HG03354 (cell line): ENCODE data around the gene IRGC.
"Not testable (repeated sequence)": the region's sequence is repeated elsewhere in the genome, so short reads cannot be mapped to it uniquely, and the experiment has no call there.

Source experiments
- ATAC-seq: cut with Tn5 transposase; IDR thresholded peaks from one replicate; pipeline ENCODE4 v1.9.1; 2021; ENCODE audit warnings: mild to moderate bottlenecking; ENCODE audit not compliant: unreplicated experiment, poor library complexity, severe bottlenecking

IRGC gene

DNA sequence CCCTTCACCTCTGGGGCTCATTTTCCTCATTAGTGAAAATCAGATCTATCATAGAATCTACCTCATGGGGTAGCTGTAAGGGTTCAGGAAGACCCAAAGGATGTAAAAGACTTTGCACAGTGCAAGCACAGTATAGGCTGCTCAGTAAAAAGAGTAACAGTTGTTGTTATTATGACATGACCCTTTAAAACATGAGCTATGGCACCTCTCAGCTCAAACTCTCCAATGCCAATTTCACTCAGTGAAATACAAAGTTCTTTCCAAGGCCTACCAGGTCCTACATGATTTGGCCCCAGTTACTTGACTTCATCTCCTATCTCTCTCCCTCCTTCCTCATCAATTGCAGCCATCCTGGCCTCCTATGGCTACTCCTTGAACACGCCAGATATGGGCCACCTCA, 34.0 kb downstream of the IRGC start:
- ATAC-seq, result no peak

- no peak for ATAC-seq
Measured at GRCh38 chr19:43751466-43752220, 35.8 kb downstream of the IRGC start.

- ATAC-seq, result no peak
Measured at GRCh38 chr19:43752287-43752875, 36.5 kb downstream of the IRGC start.

GRCh38 chr19:43754253-43754502, 38.3 kb downstream of the IRGC start:
- ATAC-seq, result no peak

GRCh38 chr19:43754503-43755255, 38.8 kb downstream of the IRGC start, which contains the start of gene SMG9:
Gene SMG9 (minus strand): TSS chr19:43754962. CDS start chr19:43750741, 4,221 bp downstream.
- ATAC-seq, result peak; percentile 59

DNA sequence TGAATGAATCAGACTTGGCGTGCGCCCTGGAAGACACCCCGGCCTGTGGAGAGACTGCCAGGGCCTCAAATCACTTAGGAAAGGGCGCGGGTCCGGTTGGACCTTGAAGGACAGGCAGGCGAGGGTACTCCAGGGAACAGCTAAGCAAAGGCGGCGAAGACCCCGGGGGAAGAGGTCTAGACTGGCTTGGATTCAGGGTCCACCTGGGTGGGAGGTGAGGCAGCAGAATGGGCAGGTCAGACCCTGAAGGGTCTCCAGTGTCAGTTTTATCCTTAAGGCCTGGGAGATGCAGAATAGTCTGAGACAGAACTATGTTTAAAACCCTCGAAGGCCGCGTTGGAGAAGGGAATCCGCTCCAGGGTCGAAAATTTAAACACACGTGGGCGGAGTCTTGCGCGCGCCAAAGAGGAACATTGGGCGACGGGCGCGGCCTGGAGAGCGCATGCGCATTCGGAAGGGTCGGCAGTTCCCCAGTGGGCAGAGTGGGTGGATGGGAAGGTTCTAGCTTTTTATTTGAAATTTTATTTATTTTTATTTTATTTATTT, 39.5 kb downstream of the IRGC start:
- ATAC-seq, result peak; percentile 24

DNA sequence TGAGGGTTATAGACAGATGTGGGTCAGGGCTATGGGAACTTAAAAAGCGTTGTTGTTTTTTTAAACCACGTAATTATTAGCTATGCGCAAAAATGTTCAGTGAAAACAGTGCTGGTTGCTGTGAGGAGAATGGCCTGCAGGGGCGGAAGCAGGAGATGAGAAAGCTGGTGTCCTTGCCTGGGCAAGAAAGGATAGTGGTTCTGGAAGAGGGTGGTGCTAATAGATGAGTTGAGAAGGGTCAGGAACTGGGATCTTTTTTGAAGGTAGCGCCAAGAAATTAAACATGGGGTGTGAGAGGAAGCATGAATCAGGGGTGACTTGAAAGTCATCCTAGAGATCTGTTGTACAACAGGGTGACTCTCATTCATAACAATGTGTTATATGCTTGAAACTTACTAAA, 43.6 kb downstream of the IRGC start:
- ATAC-seq, result no peak

- ATAC-seq, result no peak
Measured at GRCh38 chr19:43760941-43761340, 45.1 kb downstream of the IRGC start.

DNA sequence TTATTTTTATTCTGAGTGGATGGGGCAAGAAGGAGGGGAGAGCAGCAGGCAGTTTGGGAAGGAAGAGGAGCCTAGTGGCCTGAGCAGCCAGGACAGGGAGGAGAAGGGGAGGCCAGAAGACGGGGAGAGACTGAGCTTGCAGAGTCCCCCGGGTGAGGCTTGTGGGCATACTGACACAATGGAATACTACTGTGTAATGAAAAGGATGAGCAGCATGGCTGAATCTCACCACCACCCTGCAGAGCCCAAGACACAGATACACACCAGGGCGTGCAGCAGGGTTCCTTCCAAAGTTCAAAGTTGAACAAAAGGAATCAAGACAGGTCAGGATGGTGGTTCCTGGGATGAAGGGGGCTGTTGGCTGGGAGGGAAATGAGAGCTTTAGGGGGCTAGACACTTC, 46.9 kb downstream of the IRGC start:
- no peak for ATAC-seq

DNA sequence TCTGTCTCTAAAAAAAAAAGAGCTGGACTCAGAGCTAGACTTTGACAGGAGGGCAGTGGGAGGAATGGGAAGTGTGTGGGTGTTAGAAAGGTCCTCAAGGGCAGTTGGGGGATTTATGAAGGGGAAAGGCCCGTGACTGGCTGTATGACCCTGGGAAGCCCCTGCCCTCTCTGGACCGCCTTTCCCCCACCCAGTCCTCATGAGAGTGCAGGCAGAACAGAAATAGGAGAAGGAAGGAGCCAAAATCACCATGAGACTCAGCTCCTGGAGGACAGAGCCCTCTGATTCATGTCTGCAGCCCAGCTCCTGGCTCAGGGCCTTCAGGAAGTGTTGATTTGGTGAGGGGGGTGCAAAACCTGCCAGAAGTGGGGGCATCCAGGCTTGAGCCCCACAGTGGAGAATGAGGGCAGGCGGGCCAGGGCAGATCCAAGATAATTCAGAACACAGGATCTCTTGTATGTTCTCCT, 47.6 kb downstream of the IRGC start:
- no peak for ATAC-seq

- not testable (repeated sequence) for ATAC-seq
Measured at GRCh38 chr19:43764684-43765083, 48.8 kb downstream of the IRGC start.

DNA sequence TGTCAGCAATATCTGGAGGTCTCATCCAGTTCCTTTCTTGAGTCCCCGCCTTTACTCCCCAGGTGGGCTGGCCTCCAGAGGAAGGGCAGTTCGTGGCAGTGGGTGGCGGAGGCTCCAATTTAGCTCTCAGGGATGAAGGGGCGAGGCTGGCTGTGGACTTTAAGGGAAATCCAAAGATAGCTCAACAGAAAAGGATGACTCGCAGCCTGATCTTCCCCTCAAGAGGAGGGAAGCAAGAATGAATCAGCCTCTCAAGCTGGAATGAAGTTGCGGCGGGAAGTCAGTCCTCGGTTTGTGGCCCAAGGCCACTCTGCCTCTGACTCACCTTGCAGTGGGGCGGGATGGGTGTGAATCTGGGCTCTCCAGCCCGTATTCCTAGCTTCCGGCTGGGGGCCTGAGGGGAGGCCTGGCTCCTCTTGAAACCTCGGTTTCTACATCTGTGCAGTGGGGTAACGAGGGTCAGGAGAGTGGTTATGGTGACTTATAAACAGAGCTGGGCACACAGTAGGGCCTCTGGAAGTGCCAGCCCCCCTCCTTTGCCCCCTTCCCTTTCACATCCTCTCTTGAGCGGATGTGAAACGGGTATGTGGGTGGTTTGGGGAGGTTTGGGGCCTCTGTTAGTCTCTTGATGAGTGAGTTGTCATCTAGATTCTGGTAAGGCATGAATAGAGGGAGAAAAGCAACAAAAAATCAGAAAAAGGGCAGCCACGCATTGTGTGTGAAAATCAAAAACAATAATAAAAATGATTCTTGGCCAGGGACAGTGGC, 49.4 kb downstream of the IRGC start:
- ATAC-seq, result peak; percentile 76

GRCh38 chr19:43766755-43767043, 50.8 kb downstream of the IRGC start:
- ATAC-seq, result no peak

DNA sequence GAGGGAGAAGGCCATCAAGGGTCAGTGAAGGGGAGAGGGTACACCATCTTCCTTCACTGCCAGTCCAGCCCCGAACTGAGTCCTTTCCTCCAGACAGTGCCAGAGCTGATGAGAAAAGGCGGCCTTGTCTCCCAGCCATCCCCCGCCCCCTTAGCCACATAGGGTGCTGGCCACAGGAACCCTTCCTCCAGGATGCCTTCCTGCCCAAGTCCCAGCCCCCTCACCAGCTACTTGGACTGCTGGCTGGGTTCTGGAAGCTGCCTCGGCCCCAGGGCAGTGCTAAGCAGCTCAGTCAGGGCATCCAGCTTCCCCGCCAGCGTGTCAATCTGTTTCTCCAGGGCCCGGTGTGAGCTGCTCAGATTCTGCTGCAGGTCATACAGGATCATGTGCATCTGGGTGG, 51.4 kb downstream of the IRGC start:
- no peak for ATAC-seq

DNA sequence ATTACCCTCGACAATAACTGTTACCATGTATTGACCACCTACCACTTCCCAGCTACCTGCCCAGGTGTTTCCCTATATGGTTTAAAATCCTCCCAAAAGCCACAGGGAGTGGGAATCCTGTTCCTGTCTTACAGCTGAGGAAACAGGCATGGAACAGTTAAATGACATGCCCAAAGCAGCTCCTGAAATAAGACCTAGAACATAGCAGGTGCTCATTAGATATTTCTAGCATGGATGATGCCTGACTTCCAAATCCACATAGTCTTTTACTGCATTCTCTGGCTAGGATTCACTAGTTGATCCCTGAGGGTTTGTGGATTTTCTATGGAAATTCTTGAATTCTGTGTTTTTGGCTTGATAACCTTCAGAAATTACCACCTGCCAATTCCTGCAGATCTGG, 51.9 kb downstream of the IRGC start:
- ATAC-seq, result no peak

DNA sequence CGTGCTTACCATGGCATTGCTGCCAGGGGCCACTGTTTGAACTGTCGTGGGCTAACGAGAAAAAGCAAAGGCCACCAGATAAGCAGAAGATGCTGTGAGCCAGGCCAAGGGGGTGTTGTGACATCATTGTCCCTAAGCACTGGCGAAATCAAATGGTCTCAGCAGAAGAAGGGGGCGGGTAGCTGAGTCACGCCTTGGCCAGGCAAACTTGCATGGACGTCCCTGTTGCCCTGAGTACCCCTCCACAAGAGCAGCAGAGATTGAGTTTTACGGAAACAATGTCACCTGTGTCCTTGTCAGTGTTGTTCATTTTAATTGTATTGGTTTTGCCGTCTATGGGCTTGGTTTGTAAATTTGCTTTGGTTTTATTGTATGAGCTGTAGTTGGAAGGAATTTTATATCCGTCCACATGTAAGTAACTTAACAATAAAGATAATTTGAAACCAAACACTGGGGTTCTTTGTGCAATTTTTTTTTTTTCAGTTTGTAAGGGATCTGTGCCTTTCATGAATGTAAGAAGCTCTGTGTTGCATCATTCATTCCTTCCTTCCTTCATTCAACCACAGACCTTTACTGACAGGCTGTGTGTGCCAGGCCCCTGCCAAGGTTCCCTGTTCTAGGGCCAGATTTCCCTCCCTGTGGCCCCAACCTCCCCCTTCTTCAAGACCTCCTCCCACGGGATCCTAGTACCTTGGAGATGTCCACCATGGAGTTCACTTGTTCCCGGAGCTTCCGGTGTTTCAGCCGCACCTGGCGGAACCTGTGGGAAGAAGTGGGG, 52.6 kb downstream of the IRGC start:
- no peak for ATAC-seq

- no peak for ATAC-seq
Measured at GRCh38 chr19:43769256-43769655, 53.4 kb downstream of the IRGC start.
